Measurements from ENCODE around the gene NAAA.

DNA sequence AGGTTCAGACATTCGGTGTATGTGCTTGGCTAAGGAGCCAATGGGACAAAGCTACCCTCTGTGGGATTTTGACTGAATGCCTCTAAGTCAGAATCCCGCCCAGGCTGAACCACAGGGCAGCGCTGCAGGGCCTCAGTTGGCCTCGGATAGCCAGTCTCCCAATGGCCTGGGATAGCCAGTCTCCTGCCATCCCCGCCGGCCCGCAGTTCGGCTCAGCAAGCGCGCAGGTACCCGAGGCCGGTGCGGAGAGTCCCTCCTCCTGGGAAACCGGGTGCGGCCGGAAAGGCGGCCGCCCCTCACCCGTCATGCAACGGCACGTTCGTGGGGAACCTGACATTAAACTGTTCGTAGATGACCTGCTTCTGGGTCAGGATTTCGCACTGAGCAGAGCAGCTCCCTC, 54.7 kb downstream of the NAAA start:
- TF ChIP-seq, protein P1, sequence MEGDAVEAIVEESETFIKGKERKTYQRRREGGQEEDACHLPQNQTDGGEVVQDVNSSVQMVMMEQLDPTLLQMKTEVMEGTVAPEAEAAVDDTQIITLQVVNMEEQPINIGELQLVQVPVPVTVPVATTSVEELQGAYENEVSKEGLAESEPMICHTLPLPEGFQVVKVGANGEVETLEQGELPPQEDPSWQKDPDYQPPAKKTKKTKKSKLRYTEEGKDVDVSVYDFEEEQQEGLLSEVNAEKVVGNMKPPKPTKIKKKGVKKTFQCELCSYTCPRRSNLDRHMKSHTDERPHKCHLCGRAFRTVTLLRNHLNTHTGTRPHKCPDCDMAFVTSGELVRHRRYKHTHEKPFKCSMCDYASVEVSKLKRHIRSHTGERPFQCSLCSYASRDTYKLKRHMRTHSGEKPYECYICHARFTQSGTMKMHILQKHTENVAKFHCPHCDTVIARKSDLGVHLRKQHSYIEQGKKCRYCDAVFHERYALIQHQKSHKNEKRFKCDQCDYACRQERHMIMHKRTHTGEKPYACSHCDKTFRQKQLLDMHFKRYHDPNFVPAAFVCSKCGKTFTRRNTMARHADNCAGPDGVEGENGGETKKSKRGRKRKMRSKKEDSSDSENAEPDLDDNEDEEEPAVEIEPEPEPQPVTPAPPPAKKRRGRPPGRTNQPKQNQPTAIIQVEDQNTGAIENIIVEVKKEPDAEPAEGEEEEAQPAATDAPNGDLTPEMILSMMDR (conservative IDR thresholded peaks at IDR 0.05 in 1 of 2, IDR thresholded peaks at IDR 0.05 in 1 of 2; ENCODE audit: extremely low read depth in 1 of 2, insufficient read depth in 1 of 2, low read depth in 1 of 2, low read length in 2 of 2) = no peak
- no peak for TF ChIP-seq EZH2 (IDR thresholded peaks at IDR 0.05; ENCODE audit: borderline replicate concordance, low read length)
